CD4-positive, alpha-beta T cell treated with Interleukin-17A for 1 hour (primary cell): ENCODE results near the gene KRTAP5-7.
"Not testable (repeated sequence)": the region's sequence is repeated elsewhere in the genome, so short reads cannot be mapped to it uniquely, and the experiment has no call there.

Source experiments
- DNase-seq: peaks from one replicate; pipeline ENCODE4 v3.0.0-alpha.2; 2020

The KRTAP5-7 gene

GRCh38 chr11:71526796-71527575 lies at the start of gene KRTAP5-7:
Gene KRTAP5-7, plus strand, starts transcription at chr11:71527267. Its CDS starts 34 bp downstream, at chr11:71527301.
- not testable (repeated sequence) for DNase-seq

GRCh38 chr11:71477641-71478527 lies 49.2 kb upstream of the KRTAP5-7 start:
- DNase-seq = no peak

GRCh38 chr11:71478528-71478840 lies 48.6 kb upstream of the KRTAP5-7 start:
- no peak for DNase-seq

GRCh38 chr11:71481101-71481960 lies 45.7 kb upstream of the KRTAP5-7 start:
- DNase-seq = no peak

- no peak for DNase-seq
Measured at GRCh38 chr11:71482216-71482615, 44.9 kb upstream of the KRTAP5-7 start.

- no peak for DNase-seq
Measured at GRCh38 chr11:71482746-71483364, 44.2 kb upstream of the KRTAP5-7 start.

- no peak for DNase-seq
Measured at GRCh38 chr11:71483692-71484091, 43.4 kb upstream of the KRTAP5-7 start.

- no peak for DNase-seq
Measured at GRCh38 chr11:71484248-71485062, 42.6 kb upstream of the KRTAP5-7 start.

GRCh38 chr11:71485063-71485399 lies 42.0 kb upstream of the KRTAP5-7 start:
- no peak for DNase-seq

GRCh38 chr11:71485466-71485865 lies 41.6 kb upstream of the KRTAP5-7 start:
- no peak for DNase-seq

- no peak for DNase-seq
Measured at GRCh38 chr11:71486320-71486719, 40.7 kb upstream of the KRTAP5-7 start.

- no peak for DNase-seq
Measured at GRCh38 chr11:71488681-71489270, 38.3 kb upstream of the KRTAP5-7 start.

GRCh38 chr11:71489311-71490043 lies 37.6 kb upstream of the KRTAP5-7 start:
- no peak for DNase-seq

GRCh38 chr11:71490044-71490730 lies 36.9 kb upstream of the KRTAP5-7 start:
- DNase-seq = no peak

GRCh38 chr11:71490731-71491390 lies 36.2 kb upstream of the KRTAP5-7 start:
- DNase-seq = no peak

GRCh38 chr11:71491531-71491930 lies 35.5 kb upstream of the KRTAP5-7 start:
- DNase-seq = no peak

GRCh38 chr11:71491940-71492339 lies 35.1 kb upstream of the KRTAP5-7 start:
- no peak for DNase-seq

GRCh38 chr11:71495286-71496230 lies 31.5 kb upstream of the KRTAP5-7 start:
- no peak for DNase-seq
